Mesendoderm (in vitro differentiated cells): ENCODE measurements around the gene ITGA6.
"Not testable (repeated sequence)": the region's sequence is repeated elsewhere in the genome, so short reads cannot be mapped to it uniquely, and the experiment has no call there.

ENCODE experiments used
- DNase-seq: peaks from one replicate; pipeline ENCODE4 v3.0.0; 2013
- H2AK5ac ChIP-seq: 2 replicates; pipeline ENCODE4 v1.6.1; 2013; ENCODE audit warnings: low read length, inconsistent platforms
- H2BK120ac ChIP-seq: 2 replicates; pipeline ENCODE4 v1.6.1; 2013; ENCODE audit warnings: low read depth, mild to moderate bottlenecking, low read length, moderate library complexity, mixed read lengths
- H2BK15ac ChIP-seq: replicated peaks from 2 replicates; pipeline ENCODE4 v1.6.1; 2013; ENCODE audit warnings: low read depth, mild to moderate bottlenecking, moderate library complexity
- H2BK5ac ChIP-seq: 2 replicates; pipeline ENCODE4 v1.6.1; 2013; ENCODE audit warnings: low read length, inconsistent platforms
- H3K18ac ChIP-seq: 2 replicates; pipeline ENCODE4 v1.6.1; 2013; ENCODE audit warnings: mild to moderate bottlenecking, low read length, mixed read lengths
- H3K23ac ChIP-seq: one replicate; pipeline ENCODE4 v1.6.1; 2013; ENCODE audit warnings: low read length
- H3K27ac ChIP-seq: 2 replicates; pipeline ENCODE4 v1.5.1; 2013; ENCODE audit warnings: low read depth, mild to moderate bottlenecking, inconsistent platforms, low read length, moderate library complexity
- H3K27me3 ChIP-seq: 2 replicates; pipeline ENCODE4 v1.6.1; 2013; ENCODE audit warnings: low read length, control low read depth, mild to moderate bottlenecking, inconsistent platforms; ENCODE audit not compliant: insufficient read depth, poor library complexity
- H3K36me3 ChIP-seq: 2 replicates; pipeline ENCODE4 v1.6.1; 2013; ENCODE audit warnings: low read length, inconsistent platforms; ENCODE audit not compliant: control insufficient read depth, insufficient read depth
- H3K4ac ChIP-seq: one replicate; pipeline ENCODE4 v1.6.1; 2013; ENCODE audit warnings: low read depth, mild to moderate bottlenecking, low read length, moderate library complexity
- H3K4me1 ChIP-seq: 2 replicates; pipeline ENCODE4 v1.6.1; 2013; ENCODE audit warnings: low read depth, low read length, inconsistent platforms; ENCODE audit not compliant: control insufficient read depth
- H3K4me2 ChIP-seq: 2 replicates; pipeline ENCODE4 v1.6.1; 2013; ENCODE audit warnings: low read length
- H3K4me3 ChIP-seq: 2 replicates; pipeline ENCODE4 v1.5.1; 2013; ENCODE audit warnings: mild to moderate bottlenecking, low read length
- H3K56ac ChIP-seq: one replicate; pipeline ENCODE4 v1.6.1; 2013; ENCODE audit warnings: low read length
- H3K79me1 ChIP-seq: 2 replicates; pipeline ENCODE4 v1.6.1; 2013; ENCODE audit warnings: low read length, inconsistent platforms
- H3K79me2 ChIP-seq: 2 replicates; pipeline ENCODE4 v1.6.1; 2013; ENCODE audit warnings: mild to moderate bottlenecking, low read length; ENCODE audit not compliant: control insufficient read depth, insufficient read depth
- H3K9ac ChIP-seq: 2 replicates; pipeline ENCODE4 v1.6.1; 2013; ENCODE audit warnings: low read length, inconsistent platforms
- H4K5ac ChIP-seq: one replicate; pipeline ENCODE4 v1.6.1; 2013; ENCODE audit warnings: low read length
- H4K8ac ChIP-seq: one replicate; pipeline ENCODE4 v1.6.1; 2013; ENCODE audit warnings: low read depth, mild to moderate bottlenecking, control low read depth, low read length, moderate library complexity
- WGBS: extraction: QIAGEN DNeasy Blood & Tissue Kit; methylation state at CpG from one replicate; pipeline ENCODE4 v1.1.7; 2013; ENCODE audit warnings: low lambda C conversion rate, missing lambda C conversion rate; ENCODE audit not compliant: insufficient coverage; ENCODE audit errors: extremely low coverage; 5-methylcytosine and 5-hydroxymethylcytosine counted together

Gene ITGA6

DNA sequence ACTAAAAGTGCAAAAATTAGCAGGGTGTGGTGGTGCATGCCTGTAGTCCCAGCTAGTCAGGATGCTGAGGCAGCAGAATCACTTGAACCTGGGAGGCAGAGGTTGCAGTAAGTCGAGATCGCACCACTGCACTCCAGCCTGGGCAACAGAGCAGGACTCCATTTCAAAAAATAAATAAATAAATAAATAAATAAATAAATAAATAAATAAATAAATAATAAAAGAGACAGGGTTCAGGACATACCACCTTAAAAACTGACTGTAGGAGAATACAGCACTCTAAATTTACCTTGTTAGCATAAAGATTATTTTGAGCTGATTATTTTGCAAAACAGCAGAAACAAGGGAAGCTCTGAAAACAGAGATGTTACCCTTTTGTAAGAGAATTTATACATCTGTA, 105.1 kb downstream of the ITGA6 start:
- not testable (repeated sequence) for H3K56ac ChIP-seq, H2AK5ac ChIP-seq

DNA sequence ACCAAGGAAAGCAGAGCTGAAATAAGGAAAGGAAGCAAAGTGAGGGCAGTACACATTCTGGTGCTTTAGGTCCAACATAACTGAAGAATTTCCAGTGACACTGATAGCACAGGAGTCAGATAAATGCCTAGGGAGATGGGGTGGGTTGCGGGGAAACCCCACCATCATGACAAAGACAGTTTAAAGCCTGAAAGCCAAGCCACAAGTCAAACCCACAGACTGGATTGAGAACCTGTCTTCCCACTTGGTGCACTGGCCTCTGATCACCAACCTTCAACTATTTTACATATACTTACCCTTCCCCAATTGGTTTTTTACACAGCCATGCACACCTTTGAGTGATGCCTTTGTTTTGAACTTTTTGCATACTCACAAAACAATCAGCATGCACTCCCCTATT, 106.3 kb downstream of the ITGA6 start:
- no peak for DNase-seq
- H2BK15ac ChIP-seq = no peak overlapping the region
- H3K4me2 ChIP-seq = no peak overlapping the region
- H3K56ac ChIP-seq = no peak overlapping the region
- H3K79me1 ChIP-seq = no peaks in the 10 kb centered on the region
- H3K79me2 ChIP-seq = no peaks in the 10 kb centered on the region
- no peak overlapping the region for H3K4me3 ChIP-seq
- H3K4me1 ChIP-seq = no peaks in the 10 kb centered on the region
- whole genome bisulfite sequencing = no CpG with 5 or more reads among the region's 1 CpG
- H3K27ac ChIP-seq = no peak overlapping the region
- no peak overlapping the region for H3K9ac ChIP-seq
- no peak overlapping the region for H3K18ac ChIP-seq
- H2BK5ac ChIP-seq = no peak overlapping the region
- H3K4ac ChIP-seq = no peak overlapping the region
- no peaks in the 10 kb centered on the region for H3K36me3 ChIP-seq
- no peak overlapping the region for H2AK5ac ChIP-seq
- no peak overlapping the region for H2BK120ac ChIP-seq
- no peaks in the 10 kb centered on the region for H3K27me3 ChIP-seq
- no peak overlapping the region for H4K8ac ChIP-seq
- no peak overlapping the region for H3K23ac ChIP-seq
- no peak overlapping the region for H4K5ac ChIP-seq

More for the DNA sequence above, 105.1 kb downstream of the ITGA6 start:
- not testable (repeated sequence) for H4K8ac ChIP-seq, H3K4me3 ChIP-seq, H2BK15ac ChIP-seq, H4K5ac ChIP-seq, H3K27ac ChIP-seq, H3K23ac ChIP-seq, H3K4me1 ChIP-seq, H3K79me2 ChIP-seq, H2BK120ac ChIP-seq, H3K9ac ChIP-seq, H2BK5ac ChIP-seq, H3K18ac ChIP-seq, H3K79me1 ChIP-seq, H3K4ac ChIP-seq, H3K27me3 ChIP-seq, DNase-seq, H3K36me3 ChIP-seq, H3K4me2 ChIP-seq
- no CpG with 5 or more reads among the region's 2 CpGs for whole genome bisulfite sequencing

DNA sequence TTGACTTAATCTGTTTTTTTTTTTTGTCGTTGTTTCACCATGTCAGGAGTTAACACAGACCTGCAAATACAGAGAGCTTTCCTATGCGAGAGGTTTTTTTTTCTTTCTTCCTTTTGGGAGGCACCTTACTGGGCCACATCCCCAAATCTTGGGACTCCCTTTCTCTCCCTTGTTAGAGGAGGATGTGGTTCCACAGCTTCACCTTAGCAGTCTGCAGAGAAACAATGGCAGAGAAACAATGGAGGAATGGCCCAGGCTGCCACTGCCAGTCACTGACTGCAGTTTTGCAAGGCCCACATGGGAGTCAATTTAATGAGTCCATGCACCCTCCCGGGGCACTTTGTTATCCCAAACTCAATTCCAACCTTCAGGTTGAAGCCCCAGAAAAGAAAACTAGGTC, 107.7 kb downstream of the ITGA6 start:
- H2BK15ac ChIP-seq = no peak overlapping the region
- no peak overlapping the region for H2AK5ac ChIP-seq
- no peaks in the 10 kb centered on the region for H3K36me3 ChIP-seq
- no peak overlapping the region for H3K9ac ChIP-seq
- no peak for DNase-seq
- H3K4me2 ChIP-seq = no peak overlapping the region
- no peak overlapping the region for H3K4ac ChIP-seq
- H4K8ac ChIP-seq = no peak overlapping the region
- H2BK120ac ChIP-seq = no peak overlapping the region
- no peak overlapping the region for H2BK5ac ChIP-seq
- no peak overlapping the region for H3K56ac ChIP-seq
- H3K23ac ChIP-seq = no peak overlapping the region
- no peak overlapping the region for H3K27ac ChIP-seq
- no peaks in the 10 kb centered on the region for H3K4me1 ChIP-seq
- no peak overlapping the region for H3K18ac ChIP-seq
- no peak overlapping the region for H3K4me3 ChIP-seq
- H3K27me3 ChIP-seq = no peaks in the 10 kb centered on the region
- no peaks in the 10 kb centered on the region for H3K79me1 ChIP-seq
- no CpG with 5 or more reads among the region's 3 CpGs for WGBS
- no peak overlapping the region for H4K5ac ChIP-seq
- no peaks in the 10 kb centered on the region for H3K79me2 ChIP-seq

- H3K36me3 ChIP-seq, H3K56ac ChIP-seq, H3K27me3 ChIP-seq, H3K9ac ChIP-seq, H2BK15ac ChIP-seq, H3K4ac ChIP-seq, H3K23ac ChIP-seq, H3K27ac ChIP-seq, H4K5ac ChIP-seq, H3K18ac ChIP-seq, H3K79me2 ChIP-seq, DNase-seq, H2BK120ac ChIP-seq, H3K4me1 ChIP-seq, H3K79me1 ChIP-seq, H4K8ac ChIP-seq, H3K4me2 ChIP-seq, H2AK5ac ChIP-seq, H2BK5ac ChIP-seq, H3K4me3 ChIP-seq: not testable (repeated sequence)
- no CpG with 5 or more reads among the region's 37 CpGs for WGBS
Observed at GRCh38 chr2:172537851-172538250, 110.5 kb downstream of the ITGA6 start.

DNA sequence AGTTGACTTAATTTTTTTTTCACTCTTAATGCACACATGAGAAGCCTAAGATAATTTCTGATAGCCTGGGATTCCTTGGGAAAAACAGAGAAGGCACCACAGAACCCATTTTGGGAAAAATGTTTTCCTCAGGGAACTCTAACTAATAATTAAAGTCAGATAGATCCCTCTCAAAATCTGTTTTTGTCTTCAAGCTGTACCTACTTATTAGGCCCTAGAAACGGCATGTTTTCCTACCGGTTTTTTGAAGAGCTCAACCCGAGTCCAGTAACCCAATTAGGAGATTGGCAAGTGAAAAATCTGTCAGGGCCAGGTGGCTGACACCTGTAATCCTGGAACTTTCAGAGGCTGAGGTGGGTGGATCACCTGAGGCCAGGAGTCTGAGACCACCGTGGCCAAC, 112.4 kb downstream of the ITGA6 start:
- no peaks in the 10 kb centered on the region for H3K36me3 ChIP-seq
- no peak overlapping the region for H3K23ac ChIP-seq
- no peak overlapping the region for H2BK15ac ChIP-seq
- no peak overlapping the region for H2AK5ac ChIP-seq
- no CpG with 5 or more reads among the region's 4 CpGs for WGBS
- H3K9ac ChIP-seq = no peak overlapping the region
- H4K5ac ChIP-seq = no peak overlapping the region
- no peaks in the 10 kb centered on the region for H3K27me3 ChIP-seq
- H3K56ac ChIP-seq = no peak overlapping the region
- no peak overlapping the region for H4K8ac ChIP-seq
- H2BK120ac ChIP-seq = no peak overlapping the region
- no peaks in the 10 kb centered on the region for H3K4me1 ChIP-seq
- H3K79me1 ChIP-seq = no peaks in the 10 kb centered on the region
- H3K4me2 ChIP-seq = no peak overlapping the region
- H3K4me3 ChIP-seq = no peak overlapping the region
- no peak overlapping the region for H2BK5ac ChIP-seq
- DNase-seq = peak; percentile 56
- H3K18ac ChIP-seq = no peak overlapping the region
- H3K27ac ChIP-seq = no peak overlapping the region
- H3K4ac ChIP-seq = no peak overlapping the region
- no peaks in the 10 kb centered on the region for H3K79me2 ChIP-seq

GRCh38 chr2:172540421-172540820, 113.0 kb downstream of the ITGA6 start:
- Histone ChIP-seq H3K18ac (no peak overlapping the region), H3K4ac (no peak overlapping the region), H2BK15ac (no peak overlapping the region), H3K9ac (no peak overlapping the region), H3K27me3 (no peaks in the 10 kb centered on the region), H3K23ac (no peak overlapping the region), H3K27ac (no peak overlapping the region), H3K79me1 (no peaks in the 10 kb centered on the region), H3K56ac (no peak overlapping the region), H3K4me1 (no peaks in the 10 kb centered on the region), H2BK5ac (no peak overlapping the region), H2BK120ac (no peak overlapping the region), H3K36me3 (no peaks in the 10 kb centered on the region), H3K79me2 (no peaks in the 10 kb centered on the region), H2AK5ac (no peak overlapping the region), H3K4me3 (no peak overlapping the region), H4K5ac (no peak overlapping the region), H4K8ac (no peak overlapping the region), H3K4me2 (no peak overlapping the region)
- DNase-seq = no peak
